NOMO-1 (cell line): ENCODE data around the gene ISOC2.
"Not testable (repeated sequence)": the region's sequence is repeated elsewhere in the genome, so short reads cannot be mapped to it uniquely, and the experiment has no call there.

Experiments
- DNase-seq, 2 experiments: peaks; one replicate each; lab custom pipeline; 2025; ENCODE audit not compliant: unreplicated experiment in 2 of 2; lab: John Stamatoyannopoulos, UW

Gene ISOC2

DNA sequence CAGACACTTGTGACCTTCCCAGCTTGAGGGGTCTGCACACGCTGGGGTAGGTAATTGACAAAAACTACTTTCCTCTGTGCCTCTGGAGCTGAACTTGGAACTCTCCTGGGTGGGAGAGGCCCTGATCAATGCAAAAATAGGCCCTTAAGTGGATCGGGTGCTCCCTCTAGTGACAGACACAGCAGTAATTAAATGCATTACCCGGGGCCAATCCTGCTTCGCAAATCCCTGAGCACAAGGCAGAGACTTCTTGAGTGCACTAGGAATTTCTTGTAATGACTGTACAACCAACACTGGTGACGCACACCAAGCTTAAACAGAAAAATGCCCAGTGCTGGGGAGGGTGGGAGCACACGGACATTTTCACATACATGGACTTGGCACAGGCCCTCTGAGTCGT lies 43.3 kb downstream of the ISOC2 start:
- peak; percentile 53 to 65 for DNase-seq

DNA sequence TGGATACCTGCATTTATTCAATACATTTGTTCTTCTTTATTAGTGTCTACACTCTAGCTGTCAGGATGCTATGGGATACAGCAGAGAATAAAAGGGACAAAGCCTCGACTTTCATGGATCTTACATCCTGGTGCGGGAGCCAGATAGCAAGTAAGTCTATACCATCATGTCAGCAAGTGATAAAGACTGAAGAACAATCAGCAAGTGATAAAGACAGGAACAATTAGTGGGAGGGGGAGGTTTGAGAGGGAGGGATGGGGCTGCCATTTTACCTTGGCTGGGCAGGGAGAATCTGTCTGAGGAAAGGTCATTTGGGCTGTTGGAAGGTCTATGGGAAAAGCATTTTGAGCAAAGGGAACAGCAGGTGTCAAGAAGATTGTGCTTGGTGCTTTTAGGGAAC lies 51.3 kb downstream of the ISOC2 start:
- no peak for DNase-seq

DNA sequence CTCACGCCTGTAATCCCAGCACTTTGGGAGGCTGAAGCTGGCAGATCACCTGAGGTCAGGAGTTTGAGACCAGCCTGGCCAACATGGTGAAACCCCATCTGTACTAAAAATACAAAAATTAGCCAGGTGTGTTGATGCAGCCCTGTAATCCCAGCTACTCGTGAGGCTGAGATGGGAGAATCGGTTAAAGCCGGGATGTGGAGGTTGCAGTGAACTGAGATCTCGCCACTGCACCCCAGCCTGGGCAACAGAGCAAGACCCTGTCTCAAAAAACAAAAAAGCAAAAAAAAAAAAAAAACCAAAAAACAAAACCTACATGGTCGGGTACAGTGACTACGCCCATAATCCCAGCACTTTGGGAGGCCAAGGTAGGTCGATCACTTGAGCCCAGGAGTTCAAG lies 52.3 kb downstream of the ISOC2 start:
- not testable (repeated sequence) for DNase-seq

DNA sequence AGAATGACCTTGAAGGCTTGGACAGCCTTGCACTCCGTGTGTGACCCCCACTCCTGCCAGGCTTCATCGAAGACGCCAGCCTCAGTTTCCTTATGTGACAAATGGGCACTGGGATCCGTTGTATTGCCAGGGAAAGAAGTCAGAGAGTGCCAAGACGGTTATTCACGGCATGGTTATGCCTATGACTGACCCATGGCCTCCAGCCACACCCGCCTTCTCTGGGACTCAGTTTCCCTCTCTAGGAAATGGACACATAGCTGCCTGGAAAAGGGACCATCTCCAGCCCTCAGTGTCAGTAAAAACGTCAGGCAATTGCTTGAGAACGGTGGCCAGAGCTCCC lies 52.9 kb downstream of the ISOC2 start:
- no peak for DNase-seq

DNA sequence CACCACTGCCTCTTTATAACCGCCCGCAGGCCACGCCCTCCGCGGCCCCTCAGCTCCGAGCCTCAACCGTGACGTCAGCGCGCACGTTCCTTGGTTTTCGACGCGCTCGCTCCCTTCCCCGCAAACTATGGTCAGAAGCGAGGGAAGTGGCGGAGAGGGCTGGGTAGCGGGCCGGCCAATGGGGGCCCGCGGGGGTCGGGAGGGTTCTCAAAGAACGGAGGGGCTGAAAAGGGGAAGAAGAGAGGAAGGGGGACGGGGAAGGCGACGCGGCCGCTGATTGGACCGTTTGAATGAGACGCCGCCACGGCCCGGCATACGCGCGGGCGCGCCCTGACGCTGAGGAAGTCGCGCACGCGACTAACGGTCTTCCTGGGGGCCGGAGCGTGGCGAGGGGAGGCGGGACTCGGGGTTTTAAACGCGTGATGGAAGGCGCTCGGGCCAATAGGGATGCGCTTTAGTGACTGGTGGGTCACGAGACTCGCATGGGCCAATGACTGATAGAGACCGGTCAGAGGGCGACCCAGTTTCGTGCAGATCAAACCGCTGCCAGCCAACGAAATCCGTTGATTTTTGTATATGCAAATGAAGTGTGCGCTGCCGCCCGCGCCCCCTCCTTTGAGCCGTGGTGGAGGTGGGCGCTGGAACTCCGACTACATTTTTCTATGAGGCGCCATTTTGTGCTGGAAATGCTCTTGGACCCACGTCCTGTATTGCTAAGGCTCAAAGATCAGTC lies 53.5 kb downstream of the ISOC2 start:
- DNase-seq, result peak; percentile 99

DNA sequence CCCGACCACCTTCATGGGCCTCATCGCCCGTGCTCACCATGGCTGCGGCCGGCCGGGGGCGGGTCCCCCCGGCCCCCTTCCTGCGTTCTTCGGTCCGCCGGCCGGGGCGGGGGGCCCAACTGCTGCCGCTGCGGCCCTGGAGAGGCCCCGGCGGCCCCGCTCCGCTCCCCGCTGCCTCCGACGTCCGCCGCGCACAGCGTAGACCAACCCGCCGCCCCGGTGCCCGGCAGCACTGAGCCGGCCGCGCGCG lies 54.0 kb downstream of the ISOC2 start, which contains the start of gene UBE2S:
UBE2S (minus strand) TSS at position 239 of the 250 bp plus-strand sequence; CDS start at position 40, 199 bp downstream.
- not testable (repeated sequence) for DNase-seq

DNA sequence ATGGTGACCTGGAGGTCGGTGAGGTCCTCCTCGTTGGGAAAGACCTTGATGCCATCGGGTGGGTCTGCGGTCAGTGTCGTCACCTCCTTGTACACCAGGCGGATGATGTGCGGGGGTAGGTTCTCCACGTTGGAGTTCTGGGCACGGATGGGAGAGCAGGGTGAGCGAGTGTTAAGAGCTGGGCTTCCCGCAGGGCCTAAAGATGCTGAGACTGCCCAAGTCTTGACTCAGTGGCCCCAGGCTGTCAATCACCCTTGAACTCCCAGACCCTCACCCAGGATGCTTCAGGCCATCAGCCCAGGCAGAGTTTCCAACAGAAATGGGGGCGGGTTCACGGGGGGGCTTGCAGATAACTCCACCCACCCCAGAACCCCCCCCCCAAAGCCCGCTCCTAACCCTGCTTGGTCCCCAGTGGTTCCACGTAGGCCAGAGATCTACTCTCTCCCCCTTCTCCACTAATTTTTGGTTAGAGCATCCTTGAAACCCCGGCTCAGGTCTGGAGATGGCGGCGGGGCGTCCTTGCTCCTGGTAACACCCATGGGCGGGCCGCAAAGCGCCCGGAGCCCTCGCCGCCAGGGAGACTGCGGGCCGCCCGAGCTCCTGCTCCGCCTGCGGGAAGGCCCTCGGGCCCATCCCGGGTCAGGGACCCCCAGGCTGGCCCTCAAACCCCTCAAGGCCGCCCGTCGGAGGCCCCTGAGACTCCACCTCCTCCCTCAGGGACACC lies 54.5 kb downstream of the ISOC2 start:
- peak in 1 of 2 experiments; percentile 22 for DNase-seq

DNA sequence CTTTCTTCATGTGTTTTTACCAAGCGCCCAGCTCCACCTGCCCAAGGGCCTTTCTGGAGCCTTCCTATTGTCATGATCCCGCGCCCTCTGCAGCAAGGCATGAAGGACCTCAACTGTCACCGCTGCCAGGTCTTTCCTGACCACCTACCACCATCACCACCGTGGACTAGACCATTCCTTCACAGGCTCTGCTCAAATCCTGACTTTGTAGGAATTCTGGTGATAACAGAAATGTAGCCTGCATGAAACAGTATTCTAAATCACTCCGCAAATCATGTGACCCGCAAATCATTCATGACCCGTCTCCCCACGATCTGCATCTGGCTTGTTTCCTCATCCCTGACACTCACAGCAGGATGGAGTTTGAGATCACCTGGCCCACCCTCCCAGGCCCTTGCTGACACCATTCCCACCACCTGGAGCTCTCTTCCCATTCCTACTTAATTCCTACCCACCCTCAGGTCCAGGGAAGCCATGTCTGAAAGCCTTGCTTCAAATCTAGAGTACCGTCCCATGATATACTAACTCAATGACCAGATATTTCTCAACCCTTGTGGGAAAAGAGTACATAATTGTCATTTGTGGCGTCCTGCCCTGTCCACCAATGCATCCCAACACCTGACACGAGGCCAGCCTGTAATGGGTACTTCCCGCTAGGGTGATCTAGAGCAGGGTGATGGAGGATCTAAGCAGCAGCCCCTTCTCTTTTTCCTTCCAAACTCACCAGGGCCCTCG lies 55.2 kb downstream of the ISOC2 start:
- peak in 1 of 2 experiments; percentile 36 for DNase-seq

DNA sequence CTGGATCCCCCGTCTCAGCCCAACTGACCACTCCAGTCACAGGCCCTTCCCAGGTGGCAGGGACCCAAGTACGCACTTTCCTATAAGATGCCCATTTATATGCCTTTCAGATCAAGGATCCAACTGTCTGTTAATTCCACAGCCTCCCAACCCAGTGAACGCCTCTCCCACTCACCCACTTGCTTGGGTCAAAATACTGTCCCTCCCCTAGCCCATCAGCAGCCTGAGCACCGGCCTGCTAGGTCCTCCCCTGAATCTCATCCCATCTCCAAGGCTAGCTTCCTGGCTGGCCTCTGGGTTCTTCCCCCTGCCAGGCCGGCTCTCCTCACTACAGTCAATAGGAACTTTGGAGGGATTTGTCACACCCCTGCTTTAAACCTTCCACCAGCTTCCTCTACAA lies 55.8 kb downstream of the ISOC2 start:
- no peak for DNase-seq
